HepG2 (cell line): ENCODE measurements around the gene SLC1A3.

ENCODE experiments used
- MYC ChIP-seq: sonication (generic); formaldehyde crosslinking; IDR thresholded peaks from 2 replicates; pipeline ENCODE4 v1.9.0; 2021; ENCODE audit warnings: missing genetic modification reagents, borderline replicate concordance
- NPAS2 ChIP-seq: sonication (generic); formaldehyde crosslinking; IDR thresholded peaks from 2 replicates; pipeline ENCODE4 v1.8.0; 2022; ENCODE audit warnings: mild to moderate bottlenecking, missing genetic modification reagents, borderline replicate concordance
- POLR2AphosphoS5 ChIP-seq: IDR thresholded peaks from 2 replicates; pipeline ENCODE4 v1.6.1; 2012; ENCODE audit warnings: low read depth, low read length
- STAT6 ChIP-seq: sonication (generic); formaldehyde crosslinking; IDR thresholded peaks from 2 replicates; pipeline ENCODE4 v1.4.0; 2020; ENCODE audit warnings: missing genetic modification reagents, mild to moderate bottlenecking, borderline replicate concordance
- TP53 ChIP-seq: sonication (generic); formaldehyde crosslinking; conservative IDR thresholded peaks from 2 replicates; pipeline ENCODE4 v1.4.0; 2020; ENCODE audit warnings: missing genetic modification reagents
- TF ChIP-seq, protein P1 (sequence below), 2 experiments: fragments of 450-650 bp in 1 of 2; sonication (generic) in 1 of 2; formaldehyde crosslinking in 1 of 2; IDR thresholded peaks; 2 replicates each; pipeline versions ENCODE4 v1.6.1 to v1.8.0; 2016 to 2022; ENCODE audit warnings: antibody characterized with exemption in 1 of 2, mild to moderate bottlenecking in 1 of 2, missing genetic modification reagents in 1 of 2
- TF ChIP-seq, protein P2 (sequence below): sonication (generic); formaldehyde crosslinking; IDR thresholded peaks from 2 replicates; pipeline ENCODE4 v1.5.0; 2020; ENCODE audit warnings: mild to moderate bottlenecking, missing genetic modification reagents, moderate library complexity

- TF ChIP-seq, protein P1, sequence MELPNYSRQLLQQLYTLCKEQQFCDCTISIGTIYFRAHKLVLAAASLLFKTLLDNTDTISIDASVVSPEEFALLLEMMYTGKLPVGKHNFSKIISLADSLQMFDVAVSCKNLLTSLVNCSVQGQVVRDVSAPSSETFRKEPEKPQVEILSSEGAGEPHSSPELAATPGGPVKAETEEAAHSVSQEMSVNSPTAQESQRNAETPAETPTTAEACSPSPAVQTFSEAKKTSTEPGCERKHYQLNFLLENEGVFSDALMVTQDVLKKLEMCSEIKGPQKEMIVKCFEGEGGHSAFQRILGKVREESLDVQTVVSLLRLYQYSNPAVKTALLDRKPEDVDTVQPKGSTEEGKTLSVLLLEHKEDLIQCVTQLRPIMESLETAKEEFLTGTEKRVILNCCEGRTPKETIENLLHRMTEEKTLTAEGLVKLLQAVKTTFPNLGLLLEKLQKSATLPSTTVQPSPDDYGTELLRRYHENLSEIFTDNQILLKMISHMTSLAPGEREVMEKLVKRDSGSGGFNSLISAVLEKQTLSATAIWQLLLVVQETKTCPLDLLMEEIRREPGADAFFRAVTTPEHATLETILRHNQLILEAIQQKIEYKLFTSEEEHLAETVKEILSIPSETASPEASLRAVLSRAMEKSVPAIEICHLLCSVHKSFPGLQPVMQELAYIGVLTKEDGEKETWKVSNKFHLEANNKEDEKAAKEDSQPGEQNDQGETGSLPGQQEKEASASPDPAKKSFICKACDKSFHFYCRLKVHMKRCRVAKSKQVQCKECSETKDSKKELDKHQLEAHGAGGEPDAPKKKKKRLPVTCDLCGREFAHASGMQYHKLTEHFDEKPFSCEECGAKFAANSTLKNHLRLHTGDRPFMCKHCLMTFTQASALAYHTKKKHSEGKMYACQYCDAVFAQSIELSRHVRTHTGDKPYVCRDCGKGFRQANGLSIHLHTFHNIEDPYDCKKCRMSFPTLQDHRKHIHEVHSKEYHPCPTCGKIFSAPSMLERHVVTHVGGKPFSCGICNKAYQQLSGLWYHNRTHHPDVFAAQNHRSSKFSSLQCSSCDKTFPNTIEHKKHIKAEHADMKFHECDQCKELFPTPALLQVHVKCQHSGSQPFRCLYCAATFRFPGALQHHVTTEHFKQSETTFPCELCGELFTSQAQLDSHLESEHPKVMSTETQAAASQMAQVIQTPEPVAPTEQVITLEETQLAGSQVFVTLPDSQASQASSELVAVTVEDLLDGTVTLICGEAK (IDR thresholded peaks at IDR 0.05), result no peak
- TF ChIP-seq, protein P1 (CRISPR knock-in tag; IDR thresholded peaks at IDR 0.05), result no peak
- no peak for TF ChIP-seq MYC
- TF ChIP-seq, protein P2, sequence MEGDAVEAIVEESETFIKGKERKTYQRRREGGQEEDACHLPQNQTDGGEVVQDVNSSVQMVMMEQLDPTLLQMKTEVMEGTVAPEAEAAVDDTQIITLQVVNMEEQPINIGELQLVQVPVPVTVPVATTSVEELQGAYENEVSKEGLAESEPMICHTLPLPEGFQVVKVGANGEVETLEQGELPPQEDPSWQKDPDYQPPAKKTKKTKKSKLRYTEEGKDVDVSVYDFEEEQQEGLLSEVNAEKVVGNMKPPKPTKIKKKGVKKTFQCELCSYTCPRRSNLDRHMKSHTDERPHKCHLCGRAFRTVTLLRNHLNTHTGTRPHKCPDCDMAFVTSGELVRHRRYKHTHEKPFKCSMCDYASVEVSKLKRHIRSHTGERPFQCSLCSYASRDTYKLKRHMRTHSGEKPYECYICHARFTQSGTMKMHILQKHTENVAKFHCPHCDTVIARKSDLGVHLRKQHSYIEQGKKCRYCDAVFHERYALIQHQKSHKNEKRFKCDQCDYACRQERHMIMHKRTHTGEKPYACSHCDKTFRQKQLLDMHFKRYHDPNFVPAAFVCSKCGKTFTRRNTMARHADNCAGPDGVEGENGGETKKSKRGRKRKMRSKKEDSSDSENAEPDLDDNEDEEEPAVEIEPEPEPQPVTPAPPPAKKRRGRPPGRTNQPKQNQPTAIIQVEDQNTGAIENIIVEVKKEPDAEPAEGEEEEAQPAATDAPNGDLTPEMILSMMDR (CRISPR knock-in tag), result no peak
- TF ChIP-seq POLR2AphosphoS5, result no peak
- TF ChIP-seq STAT6 (CRISPR knock-in tag), result no peak
- no peak for TF ChIP-seq NPAS2 (CRISPR knock-in tag)
- no peak for TF ChIP-seq TP53 (CRISPR knock-in tag)
Measured at GRCh38 chr5:36628695-36629094, 22.3 kb downstream of the SLC1A3 start.
